SK-N-MC (cell line): ENCODE measurements around the gene WWTR1.

Source experiments
- EZH2 ChIP-seq: fragments of 200-600 bp; sonication (generic); IDR thresholded peaks from one replicate; pipeline ENCODE4 v1.6.1; 2017; ENCODE audit warnings: antibody characterized with exemption
- FOXP2 ChIP-seq: optimal IDR thresholded peaks from 2 replicates; pipeline ENCODE3; 2011; ENCODE audit warnings: mild to moderate bottlenecking, moderate library complexity; ENCODE audit not compliant: insufficient read depth; ENCODE audit errors: extremely low read length, control extremely low read depth
- POLR2AphosphoS5 ChIP-seq: IDR thresholded peaks from 2 replicates; pipeline ENCODE4 v1.6.1; 2012; ENCODE audit warnings: mild to moderate bottlenecking, low read depth, low read length, borderline replicate concordance

DNA sequence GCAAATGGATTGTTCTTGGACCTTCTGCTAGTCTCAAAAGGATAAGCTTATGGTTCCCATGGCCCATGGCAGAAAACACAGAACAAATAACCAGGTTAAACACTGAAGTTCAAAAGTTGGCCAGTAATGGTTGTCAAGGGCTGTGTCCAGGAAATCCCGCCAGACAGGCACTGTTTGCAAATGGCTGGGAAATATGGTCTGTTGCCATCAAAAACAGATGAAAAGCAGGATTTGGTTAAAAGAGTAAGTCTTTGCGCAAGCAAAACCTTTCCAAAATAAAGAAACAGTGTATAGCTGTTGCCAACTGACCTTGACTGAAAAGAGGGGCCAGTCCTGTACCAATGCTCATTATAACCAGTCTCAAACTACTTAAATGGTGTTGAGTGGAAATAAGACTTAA, 58.6 kb downstream of the WWTR1 start:
- TF ChIP-seq EZH2 (no peak), POLR2AphosphoS5 (no peak), FOXP2 (no peak)
